HG03558 (cell line): ENCODE measurements around the gene ELAPOR1.
"Not testable (repeated sequence)": the region's sequence is repeated elsewhere in the genome, so short reads cannot be mapped to it uniquely, and the experiment has no call there.

Source experiments
- ATAC-seq: cut with Tn5 transposase; IDR thresholded peaks from one replicate; pipeline ENCODE4 v1.9.1; 2021; ENCODE audit warnings: moderate number of reproducible peaks; ENCODE audit not compliant: unreplicated experiment; ENCODE audit errors: extremely low read depth

ELAPOR1 gene

DNA sequence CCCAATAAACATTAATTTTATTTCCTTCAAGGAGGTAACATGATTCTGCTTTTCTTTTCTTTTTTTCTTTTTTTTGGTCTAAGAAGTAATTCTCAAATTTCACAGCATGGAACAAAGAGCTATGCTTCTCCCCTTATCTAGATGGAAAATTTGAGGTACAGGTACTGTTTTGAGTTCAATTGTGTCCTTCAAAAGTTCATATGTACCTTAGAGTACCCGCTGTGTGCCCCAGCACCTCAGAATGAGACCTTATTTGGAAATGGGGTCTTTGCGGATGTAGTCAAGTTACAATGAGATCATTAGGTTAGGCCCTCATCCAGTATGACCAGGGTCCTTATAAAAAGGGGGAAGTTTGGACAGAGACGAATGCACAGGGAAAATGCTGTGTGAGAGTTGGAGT is 22.0 kb downstream of the ELAPOR1 start:
- no peak for ATAC-seq

- no peak for ATAC-seq
These were observed 22.9 kb downstream of the ELAPOR1 start for GRCh38 chr1:109136766-109137165.

DNA sequence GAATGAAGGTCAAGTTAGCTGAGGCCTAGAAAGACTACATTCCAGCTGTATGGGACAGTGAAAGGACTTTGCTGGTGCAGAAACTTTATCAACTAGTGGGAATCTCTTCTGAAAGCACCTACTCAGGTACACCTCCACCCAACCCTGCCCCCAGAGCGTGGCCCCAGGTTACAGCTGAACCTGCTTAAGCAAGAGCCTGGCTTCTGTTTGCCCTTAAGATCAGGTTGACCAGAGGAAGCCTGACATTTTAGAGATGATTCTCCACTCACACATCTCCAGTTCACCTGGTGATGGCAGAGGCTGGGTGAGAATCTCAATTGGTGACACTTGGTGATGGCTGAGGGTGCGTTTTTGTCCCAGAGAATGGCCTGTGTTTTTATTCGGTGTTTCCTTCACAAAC is 24.0 kb downstream of the ELAPOR1 start:
- ATAC-seq, result no peak

DNA sequence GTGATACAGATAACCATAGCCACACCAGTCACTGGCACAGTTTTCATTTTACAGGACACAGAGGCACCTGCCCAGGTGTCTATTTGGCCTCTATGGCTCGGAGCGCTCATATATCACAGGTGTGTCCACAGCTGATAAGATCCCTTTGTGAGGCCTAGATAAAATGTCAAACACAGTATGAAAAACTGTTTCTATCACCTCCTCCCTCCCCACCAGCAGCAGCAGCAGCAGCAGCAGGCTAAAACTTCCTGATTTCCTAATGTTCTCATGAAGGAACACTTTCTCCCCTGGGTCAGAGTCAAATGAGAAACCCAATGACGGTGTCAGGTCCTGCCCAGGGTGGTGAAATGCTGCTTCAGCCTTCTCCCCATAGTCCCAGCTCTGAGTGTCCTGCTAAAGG is 24.4 kb downstream of the ELAPOR1 start:
- no peak for ATAC-seq

DNA sequence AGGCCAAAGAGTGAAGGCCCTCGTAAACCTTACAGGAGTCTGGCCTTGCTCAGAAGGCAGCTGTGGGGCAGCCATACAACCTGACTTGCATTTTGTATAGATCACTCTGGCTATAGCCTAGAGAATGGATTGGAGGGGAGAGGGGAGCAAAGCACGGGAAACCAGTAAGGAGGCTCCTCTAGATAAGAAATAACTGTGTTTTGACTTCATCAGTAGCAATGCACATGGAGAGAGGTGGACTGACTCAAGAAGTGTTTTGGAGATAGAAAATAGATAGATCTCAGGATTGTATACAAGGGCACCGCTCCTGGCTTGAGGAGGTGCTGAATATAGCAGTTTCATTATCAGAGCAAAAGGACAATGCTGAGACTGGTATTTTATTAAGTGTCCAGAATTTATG is 26.5 kb downstream of the ELAPOR1 start:
- no peak for ATAC-seq

- ATAC-seq, result no peak
These were observed 28.3 kb downstream of the ELAPOR1 start for GRCh38 chr1:109142260-109142659.

- not testable (repeated sequence) for ATAC-seq
These were observed 28.8 kb downstream of the ELAPOR1 start for GRCh38 chr1:109142725-109143124.

DNA sequence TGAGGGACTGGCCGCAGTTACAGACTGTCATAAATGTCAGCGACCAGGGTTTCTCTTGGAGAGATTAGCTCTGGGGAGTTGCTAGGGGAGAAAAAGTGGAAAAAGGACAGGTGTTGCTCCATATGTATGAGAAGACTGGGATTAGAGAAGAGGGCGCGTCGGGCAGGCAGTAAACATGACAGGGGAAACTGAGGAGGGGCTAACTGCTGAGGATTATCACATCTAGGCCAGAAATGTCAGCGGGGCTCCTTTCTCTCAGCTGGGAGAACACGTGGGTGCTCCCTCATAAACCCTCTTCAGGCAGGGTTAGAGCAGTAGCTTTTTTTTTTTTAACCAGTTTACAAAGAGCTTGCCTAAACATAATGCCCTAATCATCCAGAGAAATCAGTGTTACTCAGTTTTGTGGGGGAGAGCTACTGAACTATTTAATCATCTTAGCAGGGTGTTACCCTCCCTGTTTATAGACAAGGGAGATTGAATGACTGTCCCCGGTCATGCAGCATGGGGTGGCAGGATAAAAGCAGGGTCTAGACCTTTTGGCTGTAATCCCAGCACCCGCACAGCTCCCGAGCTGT is 35.2 kb downstream of the ELAPOR1 start:
- ATAC-seq, result no peak

DNA sequence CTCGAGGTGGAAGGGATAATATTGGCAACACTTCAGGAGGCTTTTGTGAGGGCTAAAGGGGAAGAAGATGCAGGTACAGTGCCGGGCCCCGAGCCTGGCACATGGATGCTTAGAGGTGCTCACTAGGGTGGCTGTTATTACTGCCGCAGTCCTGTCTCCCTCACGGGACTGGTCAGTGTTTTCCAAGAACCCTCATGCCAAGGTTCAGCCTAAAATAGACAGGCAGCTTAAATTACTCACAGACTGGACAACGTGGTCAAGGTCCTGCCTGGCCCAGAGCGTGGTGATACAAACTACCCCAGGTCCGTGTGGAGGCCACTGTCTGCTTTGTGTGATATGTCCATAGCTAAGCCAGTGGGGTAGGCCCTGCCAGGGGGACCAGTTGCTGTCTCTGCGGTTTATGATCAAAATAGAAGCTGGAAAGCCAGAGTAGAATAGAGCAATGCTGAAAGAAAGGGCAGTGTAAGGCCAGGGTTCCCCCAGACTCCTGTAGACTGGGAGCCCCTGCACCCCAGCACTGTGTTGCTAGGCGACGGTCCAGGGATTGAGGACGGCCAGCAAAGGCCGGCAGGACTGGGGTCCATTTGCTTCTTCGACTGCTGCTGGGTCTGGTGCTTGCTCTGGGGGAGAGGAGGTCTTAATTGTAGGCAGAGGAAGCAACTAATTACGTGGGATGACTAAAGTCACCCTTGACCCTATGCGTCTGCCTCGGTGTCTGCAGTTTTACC is 36.1 kb downstream of the ELAPOR1 start:
- ATAC-seq, result no peak

GRCh38 chr1:109151146-109151990 is 37.5 kb downstream of the ELAPOR1 start:
- ATAC-seq, result no peak

GRCh38 chr1:109152196-109152595 is 38.3 kb downstream of the ELAPOR1 start:
- ATAC-seq, result no peak

DNA sequence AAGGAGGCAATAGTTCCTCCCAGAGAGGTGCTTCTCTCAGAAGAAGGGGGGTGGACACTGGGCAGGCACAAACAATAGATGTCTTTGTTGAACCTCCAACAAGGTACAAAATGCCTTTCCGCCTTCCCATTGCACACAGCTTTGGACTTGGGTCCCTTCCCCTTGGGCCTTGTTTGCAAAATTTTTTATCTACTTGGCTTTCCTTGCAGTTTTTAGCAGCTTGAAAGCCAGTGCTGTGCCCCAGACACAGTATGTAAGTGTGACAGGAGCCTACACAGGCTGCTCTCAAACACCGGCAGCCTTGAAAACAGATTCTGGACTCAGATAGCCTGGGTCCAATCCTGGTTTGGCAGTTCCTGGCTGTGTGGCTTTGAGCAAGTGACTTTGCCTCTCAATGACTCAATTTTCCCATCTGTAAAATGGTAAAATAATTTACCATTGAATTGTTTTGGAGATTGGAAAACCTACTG is 43.0 kb downstream of the ELAPOR1 start:
- ATAC-seq, result no peak

DNA sequence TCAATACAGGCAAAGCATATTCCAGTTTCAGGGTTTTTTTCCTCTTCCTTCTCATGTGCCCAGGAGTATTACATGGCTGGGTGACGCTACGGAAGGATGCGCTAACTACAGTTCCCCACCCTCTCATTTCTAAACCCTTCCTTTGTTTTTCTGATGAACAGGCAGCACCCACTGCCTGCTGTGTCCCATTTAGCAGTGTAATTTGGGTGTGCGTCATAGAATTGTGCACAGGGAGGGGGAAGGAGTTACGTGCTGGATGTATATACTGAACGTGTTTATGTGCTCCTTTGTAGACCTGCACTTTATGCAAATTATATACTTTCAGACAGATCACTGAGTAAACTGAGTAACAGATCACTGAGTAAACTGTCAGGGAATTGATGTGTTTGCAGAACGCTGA is 44.5 kb downstream of the ELAPOR1 start:
- ATAC-seq, result no peak

DNA sequence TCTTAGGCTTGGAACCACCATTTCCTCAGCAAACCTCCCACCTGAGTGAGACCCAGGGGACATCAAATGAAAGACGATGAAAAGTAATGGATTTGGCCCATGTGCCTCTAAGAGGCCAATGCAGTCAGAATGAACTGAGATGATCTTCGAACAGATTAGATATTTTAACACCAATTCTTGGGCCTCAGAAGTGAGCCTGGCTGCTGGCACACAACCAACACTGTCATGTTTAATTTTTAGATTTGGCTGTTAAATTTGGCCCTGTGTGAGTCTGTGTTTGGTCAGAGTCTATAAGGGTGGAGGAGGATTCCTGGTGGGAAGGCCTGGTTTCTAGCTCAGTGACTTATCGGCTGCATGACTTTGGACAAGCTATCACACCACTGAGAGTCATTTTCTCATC is 45.4 kb downstream of the ELAPOR1 start:
- ATAC-seq, result no peak

DNA sequence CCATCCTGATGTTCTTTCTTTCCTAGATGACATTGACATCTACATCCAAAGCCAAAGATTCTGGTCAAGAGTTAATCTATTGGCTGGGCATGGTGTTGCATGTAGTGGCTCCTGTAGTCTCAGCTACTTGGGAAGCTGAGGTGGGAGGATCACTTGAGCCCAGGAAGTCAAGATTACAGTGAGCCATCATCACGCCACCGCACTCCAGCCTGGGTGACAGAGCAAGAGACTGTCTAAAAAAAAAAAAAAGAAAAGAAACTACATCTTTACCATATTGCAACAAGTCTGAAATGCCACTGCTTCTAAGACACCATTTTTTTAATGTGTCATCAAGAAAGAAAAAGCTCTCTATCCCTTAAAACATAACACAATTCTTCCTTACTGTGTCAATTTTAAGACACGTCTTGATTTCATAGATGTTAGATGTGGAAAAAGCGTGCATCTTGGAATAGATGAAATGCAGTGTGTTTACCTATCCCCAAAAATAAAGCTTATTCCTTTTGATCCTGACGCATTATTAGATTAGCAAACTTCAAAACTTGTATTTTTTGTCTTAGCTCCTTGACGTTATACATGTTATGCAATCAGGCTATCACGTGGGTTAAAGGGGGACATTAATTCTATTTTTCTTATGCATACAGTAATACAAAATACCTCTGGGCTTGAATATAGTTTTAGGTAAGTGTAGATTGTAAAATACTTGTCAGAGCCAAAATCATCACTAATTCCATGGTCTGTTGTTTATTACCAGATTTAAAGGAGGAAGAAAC is 46.3 kb downstream of the ELAPOR1 start:
- no peak for ATAC-seq

DNA sequence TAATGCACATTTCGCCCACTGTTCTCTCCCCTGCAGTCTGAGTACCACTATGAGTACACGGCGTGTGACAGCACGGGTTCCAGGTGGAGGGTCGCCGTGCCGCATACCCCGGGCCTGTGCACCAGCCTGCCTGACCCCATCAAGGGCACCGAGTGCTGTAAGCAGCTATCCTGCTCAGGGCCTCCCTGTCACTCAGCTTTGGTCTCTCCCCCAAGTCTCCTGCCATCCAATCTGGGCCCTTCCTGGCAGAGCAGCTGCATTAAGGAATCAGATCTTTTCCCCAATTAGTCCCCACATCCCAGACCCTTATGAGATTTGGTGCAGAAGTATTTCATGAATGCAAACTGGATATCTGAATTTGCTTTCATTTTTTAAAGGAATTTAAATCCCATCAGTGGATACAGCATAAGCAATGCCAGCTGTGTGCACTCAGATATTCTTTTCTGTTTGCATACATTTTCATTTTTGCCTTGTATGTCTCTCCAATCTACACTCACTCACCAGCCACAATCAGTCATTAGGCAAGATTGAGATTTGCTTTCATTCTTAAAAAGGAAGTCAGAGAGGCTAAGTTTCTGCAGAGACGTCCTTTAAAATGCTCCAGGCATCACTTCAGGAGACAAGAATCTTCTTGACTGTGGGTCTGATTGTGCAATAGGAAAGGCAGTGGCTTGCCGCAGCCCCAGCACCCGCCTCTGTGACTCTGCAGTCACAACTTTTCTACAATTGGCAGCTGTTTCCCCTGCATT is 48.1 kb downstream of the ELAPOR1 start:
- ATAC-seq, result no peak

DNA sequence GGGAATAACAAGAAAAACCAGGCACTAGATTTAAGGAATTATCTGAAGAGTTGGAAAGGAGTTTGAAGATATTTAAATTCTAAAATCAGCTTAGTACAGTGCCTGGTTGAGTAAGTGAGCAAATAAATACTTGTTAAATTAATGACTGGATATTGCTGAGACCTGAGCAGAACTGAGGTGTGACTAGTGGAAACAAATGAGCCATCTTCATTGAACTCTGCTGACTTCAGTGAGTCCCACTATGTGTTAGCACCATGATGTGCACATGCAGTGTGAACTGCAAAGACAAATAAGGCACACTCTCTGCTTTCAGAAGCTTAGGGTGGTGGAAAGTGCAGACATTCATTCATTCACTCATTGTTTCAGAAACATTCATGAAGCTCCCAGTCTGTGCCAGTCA is 48.7 kb downstream of the ELAPOR1 start:
- ATAC-seq, result no peak

GRCh38 chr1:109163551-109163950 is 49.6 kb downstream of the ELAPOR1 start:
- no peak for ATAC-seq
